ENCODE measurements around the gene ANKRD55. TPM values are rescaled to one million over a fixed set of nuclear protein-coding genes. Genes with fewer than 3 reads are reported as not detected.

ANKRD55 gene
- total RNA-seq, 2 donors from 2014 or later: not detected

DNA sequence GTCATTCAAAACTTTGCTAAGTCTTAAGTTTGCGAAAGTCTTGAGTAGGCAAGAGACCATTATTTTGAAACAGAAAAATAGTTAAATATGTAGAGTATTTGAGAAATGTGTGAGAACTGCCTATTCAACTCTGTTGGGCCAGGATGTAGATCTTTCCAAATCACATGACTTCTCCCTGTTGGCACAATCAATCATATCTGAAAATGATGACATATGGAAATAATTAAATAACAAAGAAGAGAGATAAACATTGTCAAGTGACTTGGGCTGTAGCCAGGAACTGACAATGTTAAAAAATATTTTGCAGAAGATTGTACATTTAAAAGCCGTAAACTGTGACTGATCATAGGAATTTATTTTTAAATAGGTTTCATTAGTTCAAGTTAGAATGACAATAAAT is 133.8 kb downstream of the ANKRD55 start:
- no peaks in the 10 kb centered on the region for H3K36me3 ChIP-seq
- TF ChIP-seq, protein P1, sequence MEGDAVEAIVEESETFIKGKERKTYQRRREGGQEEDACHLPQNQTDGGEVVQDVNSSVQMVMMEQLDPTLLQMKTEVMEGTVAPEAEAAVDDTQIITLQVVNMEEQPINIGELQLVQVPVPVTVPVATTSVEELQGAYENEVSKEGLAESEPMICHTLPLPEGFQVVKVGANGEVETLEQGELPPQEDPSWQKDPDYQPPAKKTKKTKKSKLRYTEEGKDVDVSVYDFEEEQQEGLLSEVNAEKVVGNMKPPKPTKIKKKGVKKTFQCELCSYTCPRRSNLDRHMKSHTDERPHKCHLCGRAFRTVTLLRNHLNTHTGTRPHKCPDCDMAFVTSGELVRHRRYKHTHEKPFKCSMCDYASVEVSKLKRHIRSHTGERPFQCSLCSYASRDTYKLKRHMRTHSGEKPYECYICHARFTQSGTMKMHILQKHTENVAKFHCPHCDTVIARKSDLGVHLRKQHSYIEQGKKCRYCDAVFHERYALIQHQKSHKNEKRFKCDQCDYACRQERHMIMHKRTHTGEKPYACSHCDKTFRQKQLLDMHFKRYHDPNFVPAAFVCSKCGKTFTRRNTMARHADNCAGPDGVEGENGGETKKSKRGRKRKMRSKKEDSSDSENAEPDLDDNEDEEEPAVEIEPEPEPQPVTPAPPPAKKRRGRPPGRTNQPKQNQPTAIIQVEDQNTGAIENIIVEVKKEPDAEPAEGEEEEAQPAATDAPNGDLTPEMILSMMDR (IDR thresholded peaks at IDR 0.05): no peak
- intact Hi-C loops (cut with DNase I): no loop called here
- no peak overlapping the region for H3K9ac ChIP-seq (ENCODE audit: low read depth in 2 of 2, low read length in 2 of 2)
- no peaks in the 10 kb centered on the region for H3K4me1 ChIP-seq
- no peaks in the 10 kb centered on the region for H3K9me3 ChIP-seq
- H3K27me3 ChIP-seq: no peaks in the 10 kb centered on the region
- H3K4me3 ChIP-seq: no peak overlapping the region
- no peak overlapping the region for H3K27ac ChIP-seq
- no peak for DNase-seq

DNA sequence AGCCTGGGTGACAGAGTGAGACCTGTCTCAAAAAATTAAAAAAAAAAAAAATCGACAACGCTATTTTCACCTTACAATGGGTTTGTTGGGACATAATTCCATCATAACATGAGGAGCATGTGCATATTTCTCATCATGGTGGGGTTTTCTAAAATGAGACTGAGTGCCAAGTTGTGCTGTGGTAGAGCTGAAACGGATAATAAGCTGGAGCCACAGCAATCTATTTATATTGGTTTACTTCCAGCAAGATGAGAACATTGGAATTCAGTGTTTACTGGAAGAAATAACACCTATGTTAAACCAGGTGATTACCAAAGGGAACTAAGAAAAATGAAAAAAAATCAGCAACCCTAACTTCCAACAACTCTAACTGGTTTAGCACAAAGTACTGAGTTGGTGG is 136.1 kb downstream of the ANKRD55 start:
- Histone ChIP-seq H3K9me3 (no peaks in the 10 kb centered on the region), H3K9ac (ENCODE audit: low read depth in 2 of 2, low read length in 2 of 2) (no peak overlapping the region), H3K36me3 (no peaks in the 10 kb centered on the region), H3K27ac (no peak overlapping the region), H3K27me3 (no peaks in the 10 kb centered on the region), H3K4me1 (no peaks in the 10 kb centered on the region), H3K4me3 (no peak overlapping the region)
- intact Hi-C loops (cut with DNase I): no loop called here
- TF ChIP-seq, protein P1 (IDR thresholded peaks at IDR 0.05): no peak
- DNase-seq: no peak

DNA sequence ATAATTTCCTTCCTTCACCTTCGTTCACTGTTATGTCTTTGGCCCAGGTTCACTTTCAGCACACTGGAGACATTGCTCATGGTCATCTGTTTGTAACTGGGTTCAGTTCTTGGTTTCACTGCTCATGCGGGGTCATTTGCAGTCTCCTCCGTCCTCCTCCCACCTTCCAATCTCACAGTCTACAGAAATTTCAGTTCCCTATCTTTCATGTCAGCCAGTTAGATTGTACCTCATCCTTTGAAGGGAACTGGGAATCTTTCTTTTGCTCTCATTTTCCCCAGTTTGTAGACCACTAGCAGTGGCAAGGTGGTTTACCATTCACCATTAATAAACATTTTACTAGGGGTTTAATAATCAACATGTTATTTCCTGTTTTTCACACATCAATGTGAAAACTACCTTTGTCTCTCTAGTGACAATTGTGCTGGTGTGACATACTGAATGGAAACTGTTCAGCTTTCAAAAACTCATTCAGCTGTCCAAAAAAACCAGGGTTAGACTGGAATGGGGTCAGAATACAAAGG is 137.5 kb downstream of the ANKRD55 start:
- Histone ChIP-seq H3K4me1 (no peaks in the 10 kb centered on the region), H3K4me3 (no peak overlapping the region), H3K36me3 (no peaks in the 10 kb centered on the region), H3K27ac (no peak overlapping the region), H3K27me3 (no peaks in the 10 kb centered on the region), H3K9ac (ENCODE audit: low read depth in 2 of 2, low read length in 2 of 2) (no peak overlapping the region), H3K9me3 (no peaks in the 10 kb centered on the region)
- no peak for DNase-seq
- TF ChIP-seq, protein P1 (IDR thresholded peaks at IDR 0.05): no peak
- intact Hi-C loops (cut with DNase I): no loop called here

DNA sequence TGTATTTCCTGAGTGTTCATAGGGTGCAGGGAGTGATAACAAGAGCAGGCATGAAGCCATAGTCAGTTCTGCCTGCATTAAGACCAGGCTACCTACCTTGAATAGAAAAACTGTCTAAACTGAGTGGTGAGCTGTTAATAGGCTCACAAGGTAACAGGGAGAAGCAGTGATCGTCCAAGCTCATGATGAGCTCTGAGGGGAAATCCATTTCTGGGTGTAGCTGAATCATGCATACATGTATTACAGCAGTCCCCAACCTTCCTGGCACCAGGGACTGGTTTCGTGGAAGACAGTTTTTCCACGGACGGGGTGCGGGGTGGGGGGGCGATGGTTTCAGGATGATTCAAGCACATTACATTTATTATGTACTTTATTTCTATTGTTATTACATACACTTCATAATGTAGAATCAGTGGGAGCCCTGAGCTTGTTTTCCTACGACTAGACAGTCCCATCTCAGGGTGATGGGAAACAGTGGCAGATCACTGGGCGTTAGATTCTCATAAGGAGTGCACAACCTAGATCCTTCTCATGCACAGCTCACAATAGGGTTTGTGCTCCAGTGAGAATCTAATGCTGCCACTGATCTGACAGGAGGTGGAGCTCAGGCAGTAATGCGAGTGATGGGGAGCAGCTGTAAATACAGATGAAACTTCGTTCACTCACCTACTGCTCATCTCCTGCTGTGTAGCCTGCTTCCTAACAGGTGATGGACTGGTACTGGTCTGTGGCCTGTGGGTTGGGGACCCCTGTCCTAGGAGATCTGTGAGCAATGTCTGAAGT is 138.4 kb downstream of the ANKRD55 start:
- no peak overlapping the region for H3K27ac ChIP-seq
- DNase-seq: no peak
- H3K36me3 ChIP-seq: no peaks in the 10 kb centered on the region
- TF ChIP-seq, protein P1 (IDR thresholded peaks at IDR 0.05): no peak
- H3K27me3 ChIP-seq: no peaks in the 10 kb centered on the region
- intact Hi-C loops (cut with DNase I): no loop called here
- no peaks in the 10 kb centered on the region for H3K9me3 ChIP-seq
- H3K9ac ChIP-seq (ENCODE audit: low read depth in 2 of 2, low read length in 2 of 2): no peak overlapping the region
- H3K4me3 ChIP-seq: no peak overlapping the region
- no peaks in the 10 kb centered on the region for H3K4me1 ChIP-seq

DNA sequence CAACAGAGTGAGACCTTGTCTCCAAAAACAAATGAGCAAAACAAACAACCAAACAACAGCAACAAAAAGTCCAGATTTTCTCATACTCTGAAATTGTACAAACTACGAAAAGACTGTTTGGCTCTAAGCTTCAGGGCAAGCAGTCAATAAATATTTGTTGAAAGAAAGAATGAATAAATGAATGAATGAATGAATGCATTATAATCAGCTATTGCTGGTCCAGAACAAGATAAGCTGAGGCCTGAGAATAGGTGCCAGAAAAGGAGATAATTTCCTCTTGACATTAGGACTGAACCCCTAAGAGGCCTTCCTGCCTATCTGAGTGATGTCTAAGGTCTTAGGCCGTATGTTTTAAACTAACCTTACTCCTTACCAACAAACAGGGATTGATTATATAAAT is 139.2 kb downstream of the ANKRD55 start:
- Histone ChIP-seq H3K36me3 (no peaks in the 10 kb centered on the region), H3K9ac (ENCODE audit: low read depth in 2 of 2, low read length in 2 of 2) (no peak overlapping the region), H3K27me3 (no peaks in the 10 kb centered on the region), H3K4me1 (no peaks in the 10 kb centered on the region), H3K27ac (no peak overlapping the region), H3K9me3 (no peaks in the 10 kb centered on the region), H3K4me3 (no peak overlapping the region)
- intact Hi-C loops (cut with DNase I): no loop called here
- TF ChIP-seq, protein P1 (IDR thresholded peaks at IDR 0.05): no peak
- no peak for DNase-seq

All from colonic mucosa (tissue), 4 donors.